DOHH2 (cell line): ENCODE results near the gene RBM33.

ENCODE experiments used
- H3F3A ChIP-seq: fragments of 200-600 bp; sonication (generic), shearing (Covaris generic); 2 replicates; pipeline ENCODE4 v1.6.0; 2016; ENCODE audit warnings: antibody characterized with exemption, mild to moderate bottlenecking; ENCODE audit not compliant: control insufficient read depth, insufficient read depth
- H3K27ac ChIP-seq: fragments of 200-600 bp; sonication (generic); 2 replicates; pipeline ENCODE4 v1.5.1; 2014; ENCODE audit warnings: low read depth, mild to moderate bottlenecking, low read length, moderate library complexity
- H3K27me3 ChIP-seq: fragments of 200-600 bp; sonication (generic); 2 replicates; pipeline ENCODE4 v1.6.1; 2014; ENCODE audit warnings: mild to moderate bottlenecking, low read length, mixed read lengths; ENCODE audit not compliant: control insufficient read depth
- H3K36me3 ChIP-seq: fragments of 200-600 bp; sonication (generic); 2 replicates; pipeline ENCODE4 v1.6.1; 2014; ENCODE audit warnings: mild to moderate bottlenecking, low read length, moderate library complexity, mixed read lengths; ENCODE audit not compliant: control insufficient read depth
- H3K4me1 ChIP-seq: fragments of 200-600 bp; sonication (generic); 2 replicates; pipeline ENCODE4 v1.6.1; 2014; ENCODE audit warnings: mild to moderate bottlenecking, low read length, mixed read lengths; ENCODE audit not compliant: control insufficient read depth
- H3K4me2 ChIP-seq: fragments of 200-600 bp; sonication (generic); 2 replicates; pipeline ENCODE4 v1.6.0; 2014; ENCODE audit warnings: mild to moderate bottlenecking, low read length, moderate library complexity
- H3K4me3 ChIP-seq: fragments of 200-600 bp; sonication (generic); 2 replicates; pipeline ENCODE4 v1.5.1; 2014; ENCODE audit warnings: mild to moderate bottlenecking, low read length, mixed read lengths
- H3K79me2 ChIP-seq: fragments of 200-600 bp; sonication (generic); 2 replicates; pipeline ENCODE4 v1.6.1; 2014; ENCODE audit warnings: mild to moderate bottlenecking, low read length, mixed read lengths; ENCODE audit not compliant: control insufficient read depth
- H3K9me2 ChIP-seq: fragments of 200-600 bp; sonication (generic); replicated peaks from 2 replicates; pipeline ENCODE4 v1.6.1; 2014; ENCODE audit warnings: mild to moderate bottlenecking, low read length, mixed read lengths; ENCODE audit not compliant: control insufficient read depth
- H3K9me3 ChIP-seq: fragments of 200-600 bp; sonication (generic); 2 replicates; pipeline ENCODE4 v1.6.1; 2014; ENCODE audit warnings: antibody characterized with exemption, low read length, mixed read lengths; ENCODE audit not compliant: control insufficient read depth, insufficient read depth
- H4K20me1 ChIP-seq: fragments of 200-600 bp; sonication (generic); 2 replicates; pipeline ENCODE4 v1.6.0; 2014; ENCODE audit warnings: low read depth, mild to moderate bottlenecking, antibody characterized with exemption, low read length, moderate library complexity; ENCODE audit not compliant: control insufficient read depth, insufficient read depth
- CTCF ChIP-seq: fragments of 200-600 bp; sonication (generic); IDR thresholded peaks from one replicate; pipeline ENCODE4 v1.5.1; 2014; ENCODE audit warnings: antibody characterized with exemption, mild to moderate bottlenecking, low read depth, low read length; ENCODE audit not compliant: poor library complexity, severe bottlenecking
- EZH2phosphoT487 ChIP-seq: fragments of 200-600 bp; sonication (generic); IDR thresholded peaks from 2 replicates; pipeline ENCODE4 v1.6.1; 2017; ENCODE audit warnings: borderline replicate concordance, mild to moderate bottlenecking, antibody characterized with exemption, low read length, moderate library complexity, mixed read lengths

Gene RBM33

DNA sequence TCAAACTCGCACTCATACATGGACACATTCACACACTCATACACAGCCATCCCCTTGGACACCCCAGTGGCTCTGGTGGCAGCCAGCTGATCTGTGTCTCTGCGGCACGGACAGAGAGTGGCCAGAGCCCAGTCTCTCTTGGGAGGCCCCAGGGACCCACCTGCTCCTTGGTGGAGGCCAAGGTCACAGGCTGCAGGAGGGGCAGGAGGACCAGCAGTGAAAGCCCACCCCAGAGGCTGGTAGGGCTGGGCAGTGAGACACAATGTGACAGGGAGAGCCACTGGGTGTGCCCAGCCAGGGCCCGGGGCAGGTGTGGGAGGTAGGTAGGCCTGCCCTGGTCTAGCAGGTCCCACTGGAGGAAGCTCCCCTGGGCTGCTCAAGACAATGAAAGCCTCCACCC is 149.3 kb downstream of the RBM33 start:
- H3F3A ChIP-seq = no peaks in the 10 kb centered on the region; the same call in 1 of the 2 replicates
- H3K9me2 ChIP-seq = no peaks in the 10 kb centered on the region
- peaks cover 10% of the 10 kb centered on the region; the same call in 1 of the 2 replicates for H3K9me3 ChIP-seq
- H3K27ac ChIP-seq = no peak overlapping the region
- peaks cover 16% of the 10 kb centered on the region for H3K4me1 ChIP-seq
- no peak overlapping the region for H3K4me3 ChIP-seq
- no peaks in the 10 kb centered on the region for H4K20me1 ChIP-seq
- TF ChIP-seq EZH2phosphoT487 (no peak), CTCF (no peak)
- no peak overlapping the region for H3K4me2 ChIP-seq
- H3K27me3 ChIP-seq = no peaks in the 10 kb centered on the region
- H3K79me2 ChIP-seq = no peaks in the 10 kb centered on the region
- no peaks in the 10 kb centered on the region for H3K36me3 ChIP-seq

DNA sequence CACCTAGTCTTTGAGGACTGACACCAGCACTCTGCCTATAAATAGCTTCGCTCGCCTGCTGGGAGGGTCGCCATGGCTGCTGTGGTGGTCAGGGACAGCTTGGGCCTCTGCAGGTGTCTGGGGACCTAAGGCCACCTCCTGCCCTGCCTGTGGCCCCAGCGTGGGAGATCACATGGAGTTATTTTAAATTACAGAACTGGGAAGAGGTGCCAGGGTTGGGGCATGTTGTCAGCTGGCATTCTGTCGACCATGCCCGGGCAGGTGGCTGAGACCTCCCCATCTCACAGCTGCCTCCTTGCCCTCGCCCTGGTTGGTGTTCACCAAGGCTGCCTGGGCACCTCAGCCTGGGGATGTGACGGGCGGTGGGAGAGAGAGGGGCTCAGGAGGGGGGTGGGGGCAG is 149.7 kb downstream of the RBM33 start:
- no peaks in the 10 kb centered on the region for H3K36me3 ChIP-seq
- H3F3A ChIP-seq = no peaks in the 10 kb centered on the region; the same call in 1 of the 2 replicates
- H4K20me1 ChIP-seq = no peaks in the 10 kb centered on the region
- no peak overlapping the region for H3K27ac ChIP-seq
- no peak for TF ChIP-seq CTCF
- TF ChIP-seq EZH2phosphoT487 = no peak
- no peak overlapping the region for H3K4me2 ChIP-seq
- no peaks in the 10 kb centered on the region for H3K79me2 ChIP-seq
- H3K4me1 ChIP-seq = peaks cover 21% of the 10 kb centered on the region
- H3K9me2 ChIP-seq = no peaks in the 10 kb centered on the region
- peaks cover 10% of the 10 kb centered on the region; the same call in 1 of the 2 replicates for H3K9me3 ChIP-seq
- no peak overlapping the region for H3K4me3 ChIP-seq
- H3K27me3 ChIP-seq = no peaks in the 10 kb centered on the region

- H3K27me3 ChIP-seq = peaks cover 6% of the 10 kb centered on the region
- no peak for TF ChIP-seq EZH2phosphoT487
- TF ChIP-seq CTCF = no peak
- H3K9me3 ChIP-seq = peaks cover 10% of the 10 kb centered on the region; the same call in 1 of the 2 replicates
Measured at GRCh38 chr7:155795401-155795800, 150.9 kb downstream of the RBM33 start.

More at GRCh38 chr7:155795401-155795800, 150.9 kb downstream of the RBM33 start:
- Histone ChIP-seq H3K79me2 (no peaks in the 10 kb centered on the region), H3F3A (no peaks in the 10 kb centered on the region; the same call in 1 of the 2 replicates), H3K4me1 (peaks cover 26% of the 10 kb centered on the region), H4K20me1 (0 out of 2 replicates have a peak, but pooled peaks cover 3% of the 10 kb centered on the region), H3K4me2 (no peak overlapping the region), H3K27ac (no peak overlapping the region), H3K4me3 (no peak overlapping the region), H3K36me3 (no peaks in the 10 kb centered on the region), H3K9me2 (no peaks in the 10 kb centered on the region)
